NCI-H1105 treated with DMSO at 0.1 percent for 48 hours (cell line): Measurements from ENCODE around the gene ZBTB5.
"Not testable (repeated sequence)": the region's sequence is repeated elsewhere in the genome, so short reads cannot be mapped to it uniquely, and the experiment has no call there.

ENCODE experiments used
- DNase-seq: peaks from one replicate; lab custom pipeline; 2025; lab: John Stamatoyannopoulos, UW

Gene ZBTB5

GRCh38 chr9:37449862-37450632 lies 15.2 kb downstream of the ZBTB5 start:
- no peak for DNase-seq

DNA sequence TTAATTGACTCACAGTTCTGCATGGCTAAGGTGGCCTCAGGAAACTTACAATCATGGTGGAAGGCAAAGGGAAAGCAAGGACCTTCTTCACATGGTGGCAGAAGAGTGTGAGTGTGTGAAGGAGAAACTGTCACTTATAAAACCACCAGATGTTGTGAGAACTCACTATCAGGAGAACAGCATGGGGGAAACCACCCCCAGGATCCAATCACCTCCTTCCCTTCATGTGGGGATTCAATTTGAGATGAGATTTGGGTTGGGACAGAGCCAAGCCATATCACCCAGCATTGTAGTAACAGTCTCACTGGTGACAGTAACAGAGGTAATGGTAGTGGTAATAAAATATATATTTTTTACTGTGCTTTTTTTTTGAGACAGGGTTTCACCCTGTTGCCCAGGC lies 18.1 kb downstream of the ZBTB5 start:
- DNase-seq: no peak

GRCh38 chr9:37446401-37446800 lies 18.8 kb downstream of the ZBTB5 start:
- no peak for DNase-seq

GRCh38 chr9:37445832-37446231 lies 19.4 kb downstream of the ZBTB5 start:
- DNase-seq: no peak

DNA sequence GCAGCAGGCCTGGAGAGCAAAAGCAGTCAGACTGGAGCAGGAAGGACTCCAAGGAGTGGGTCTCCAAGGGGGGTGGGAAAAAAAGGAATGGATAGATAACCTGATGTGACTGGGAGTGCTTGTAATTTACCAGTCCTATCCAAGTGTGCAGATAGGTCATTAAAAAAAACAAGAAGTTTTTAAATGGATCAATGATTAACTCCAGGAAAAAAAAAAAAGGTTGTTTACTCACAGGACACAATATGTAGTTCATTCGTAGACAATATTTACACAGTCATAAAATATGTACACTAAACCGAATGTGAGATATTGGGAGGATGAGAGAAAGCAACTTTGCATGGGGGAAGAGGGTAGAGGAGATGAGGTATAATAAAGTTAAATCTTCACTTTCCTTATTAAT lies 20.4 kb downstream of the ZBTB5 start:
- DNase-seq: no peak

- DNase-seq: no peak
Observed at GRCh38 chr9:37443566-37443965, 21.7 kb downstream of the ZBTB5 start.

DNA sequence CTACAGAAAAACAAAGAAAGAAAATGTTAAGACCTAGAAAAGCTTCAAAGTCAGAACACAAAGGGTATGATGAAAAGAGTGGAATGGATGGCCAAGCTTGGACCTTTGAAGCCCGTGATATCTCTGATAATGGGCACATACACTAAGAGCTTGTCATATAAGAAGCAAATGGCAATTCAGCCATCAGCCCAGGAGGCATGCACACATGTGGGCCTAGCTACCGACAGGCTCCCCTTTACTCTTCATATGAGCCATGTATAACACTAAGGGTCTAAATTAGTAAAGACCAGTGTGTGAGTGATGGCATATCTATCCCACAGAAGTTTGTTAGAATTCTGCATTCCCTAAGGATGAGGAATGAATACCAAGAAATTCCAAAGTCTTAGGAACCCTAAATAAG lies 22.7 kb downstream of the ZBTB5 start:
- no peak for DNase-seq

GRCh38 chr9:37441776-37442370 lies 23.4 kb downstream of the ZBTB5 start:
- DNase-seq: no peak

DNA sequence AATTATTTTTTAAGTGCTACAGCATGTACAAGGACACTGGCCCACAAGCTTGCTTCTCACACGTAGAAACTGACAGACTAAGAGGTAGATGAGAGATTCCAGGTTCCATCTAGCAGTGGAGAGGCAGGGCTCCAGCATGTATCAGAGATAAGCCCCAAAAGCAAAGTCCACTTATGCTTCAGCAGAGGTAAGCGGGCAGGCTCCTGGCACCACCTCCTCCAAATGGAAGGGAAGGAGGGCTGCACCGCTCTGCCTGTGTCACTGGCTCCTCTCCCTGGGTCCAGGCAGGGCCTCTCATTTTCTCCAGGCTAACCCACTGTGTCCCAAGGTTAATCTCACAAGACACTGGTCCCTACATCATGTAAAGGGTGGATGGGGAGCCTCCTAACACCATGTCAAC lies 26.9 kb downstream of the ZBTB5 start:
- DNase-seq: no peak

- no peak for DNase-seq
Observed at GRCh38 chr9:37437621-37438020, 27.6 kb downstream of the ZBTB5 start.

DNA sequence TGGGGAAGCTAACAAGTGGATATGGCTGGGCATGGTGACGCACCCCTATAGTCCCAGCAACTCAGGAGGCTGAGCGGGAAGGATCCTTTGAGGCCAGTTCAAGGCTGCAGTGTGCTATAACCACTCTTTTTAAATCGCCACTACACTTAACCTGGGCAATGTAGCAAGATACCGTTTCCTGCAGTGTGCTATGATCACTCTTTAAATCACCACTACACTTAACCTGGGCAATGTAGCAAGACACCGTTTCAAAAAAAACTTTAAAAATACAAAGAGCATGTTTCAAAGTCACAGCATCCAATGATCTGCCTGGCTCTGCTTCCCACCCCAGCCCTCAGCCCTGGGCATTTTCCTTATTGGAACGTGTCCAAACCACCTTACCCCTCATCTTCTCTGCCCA lies 28.2 kb downstream of the ZBTB5 start:
- DNase-seq: no peak

DNA sequence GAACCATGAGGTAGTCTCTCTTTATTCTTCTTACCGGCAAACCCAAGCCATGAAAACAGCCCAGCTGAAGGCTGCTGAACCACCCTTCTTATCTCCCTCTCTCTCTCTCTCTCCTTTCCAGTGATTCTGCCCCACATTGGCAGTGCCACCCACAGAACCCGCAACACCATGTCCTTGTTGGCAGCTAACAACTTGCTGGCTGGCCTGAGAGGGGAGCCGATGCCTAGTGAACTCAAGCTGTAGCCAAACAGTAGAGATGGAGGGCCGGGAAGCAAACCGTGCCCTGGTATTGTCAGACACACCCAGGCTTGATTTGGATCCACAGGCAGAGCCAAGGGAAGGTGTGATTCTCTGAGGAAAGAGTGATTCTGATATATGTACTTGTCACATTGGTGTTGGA lies 28.7 kb downstream of the ZBTB5 start:
- no peak for DNase-seq

GRCh38 chr9:37433867-37434371 lies 31.3 kb downstream of the ZBTB5 start:
- DNase-seq: no peak

GRCh38 chr9:37432020-37432419 lies 33.2 kb downstream of the ZBTB5 start:
- no peak for DNase-seq

GRCh38 chr9:37430841-37431597 lies 34.2 kb downstream of the ZBTB5 start:
- DNase-seq: no peak

DNA sequence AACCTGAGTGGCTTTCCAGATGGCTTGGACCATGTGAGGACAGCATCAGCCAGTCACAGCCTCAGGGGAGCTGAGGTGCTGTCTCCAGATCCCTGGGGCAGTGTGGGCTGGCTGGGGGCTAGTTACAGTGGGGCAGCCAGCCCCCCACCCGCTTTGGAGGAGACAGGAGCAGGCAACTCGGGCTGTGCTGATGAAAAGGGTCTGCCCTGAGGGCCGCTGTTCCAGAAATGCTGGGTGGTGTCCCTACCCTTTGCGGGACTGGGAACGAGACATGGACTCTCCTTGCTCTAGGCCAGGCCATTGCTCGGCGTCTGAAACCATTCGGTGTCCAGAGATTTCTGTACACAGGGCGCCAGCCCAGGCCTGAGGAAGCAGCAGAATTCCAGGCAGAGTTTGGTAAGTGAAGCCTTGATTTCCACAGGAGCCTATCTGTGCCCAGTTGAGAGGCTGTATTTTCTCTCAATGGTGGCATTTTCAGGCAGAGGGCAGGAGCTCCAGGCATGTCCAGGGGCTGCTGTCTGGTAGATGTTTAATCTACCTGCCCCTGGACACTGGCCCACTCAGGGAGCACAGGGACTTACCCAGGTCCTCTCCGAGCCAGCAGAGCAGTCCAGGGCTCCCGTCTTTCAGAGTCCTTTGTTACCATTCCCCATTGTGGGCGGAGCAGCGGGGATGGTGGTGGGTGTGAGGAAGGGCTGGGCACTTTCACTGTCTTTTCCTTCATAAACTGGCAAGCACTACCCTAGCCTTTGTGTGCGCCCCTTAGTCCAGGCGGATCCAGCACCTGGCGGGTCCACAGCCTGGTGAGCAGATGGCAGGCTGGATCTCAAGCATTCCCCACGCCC lies 35.6 kb downstream of the ZBTB5 start:
- no peak for DNase-seq

- no peak for DNase-seq
Observed at GRCh38 chr9:37428345-37428744, 36.9 kb downstream of the ZBTB5 start.

DNA sequence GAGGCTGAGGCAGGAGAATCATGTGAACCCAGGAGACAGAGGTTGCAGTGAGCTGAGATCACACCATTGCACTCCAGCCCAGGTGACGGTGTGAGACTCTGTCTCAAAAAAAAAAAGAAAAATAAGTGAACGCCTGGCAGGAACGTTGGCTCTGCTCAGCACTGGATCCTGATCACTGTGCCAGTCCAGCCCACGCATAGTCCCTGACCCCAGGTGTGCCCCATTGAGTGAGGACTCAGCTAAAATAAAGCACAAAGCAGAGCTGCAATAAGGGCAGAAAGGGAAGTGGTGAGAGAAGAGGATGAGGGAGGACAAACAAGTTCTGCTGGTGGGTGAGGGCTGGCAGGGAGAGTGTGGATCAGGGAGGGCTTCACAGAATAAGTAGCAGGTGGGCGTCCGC lies 38.4 kb downstream of the ZBTB5 start:
- DNase-seq: no peak

DNA sequence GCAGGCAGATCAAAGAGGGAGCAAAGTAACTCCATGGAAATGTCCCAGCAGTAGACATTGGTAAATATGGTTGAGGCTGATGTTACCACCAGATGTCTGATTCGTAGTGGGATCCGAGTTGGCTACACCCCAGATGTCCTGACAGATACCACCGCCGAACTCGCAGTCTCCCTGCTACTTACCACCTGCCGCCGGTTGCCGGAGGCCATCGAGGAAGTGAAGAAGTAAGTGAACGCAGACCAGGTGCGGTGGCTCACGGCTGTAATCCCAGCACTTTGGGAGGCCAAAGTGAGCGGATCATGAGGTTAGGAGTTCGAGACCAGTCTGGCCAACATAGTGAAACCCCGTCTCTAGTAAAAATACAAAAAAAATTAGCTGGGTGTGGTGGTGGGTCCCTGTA lies 38.8 kb downstream of the ZBTB5 start:
- DNase-seq: not testable (repeated sequence)

- no peak for DNase-seq
Observed at GRCh38 chr9:37425298-37425752, 39.9 kb downstream of the ZBTB5 start.

DNA sequence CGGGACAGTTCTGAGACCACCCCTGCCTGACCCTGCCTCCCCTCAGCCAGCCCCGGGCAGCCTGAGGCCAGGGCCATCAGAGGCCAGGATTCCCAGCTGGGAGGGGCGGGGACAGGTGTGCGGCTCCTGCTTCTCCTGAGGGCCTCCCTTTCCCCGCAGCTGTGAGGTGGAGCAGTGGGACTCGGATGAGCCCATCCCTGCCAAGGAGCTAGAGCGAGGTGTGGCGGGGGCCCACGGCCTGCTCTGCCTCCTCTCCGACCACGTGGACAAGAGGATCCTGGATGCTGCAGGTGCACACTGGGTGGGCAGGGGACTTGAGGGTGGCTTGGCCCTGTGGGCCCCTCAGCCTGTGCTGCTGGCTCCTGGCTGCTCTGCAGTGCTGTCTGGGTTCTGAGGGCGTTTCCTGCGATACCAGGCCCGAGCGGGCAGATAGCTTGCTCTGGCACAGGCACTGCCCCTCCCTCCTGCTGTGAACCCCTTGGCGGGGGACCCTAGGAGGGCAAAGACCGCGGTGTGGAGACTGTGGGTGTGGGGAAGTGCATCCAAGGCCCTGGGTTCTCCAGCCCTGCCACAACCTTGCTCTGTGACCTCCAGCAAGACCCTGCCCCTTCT lies 40.5 kb downstream of the ZBTB5 start:
- no peak for DNase-seq
